HUES6 (cell line): Measurements from ENCODE around the gene KIF21B.

Source experiments
- H3K27ac ChIP-seq: 2 replicates; pipeline ENCODE4 v1.7.0; 2013; ENCODE audit warnings: low read depth, mild to moderate bottlenecking, low read length, inconsistent platforms
- H3K27me3 ChIP-seq: 2 replicates; pipeline ENCODE4 v1.6.1; 2013; ENCODE audit warnings: low read length; ENCODE audit not compliant: control insufficient read depth, insufficient read depth
- H3K36me3 ChIP-seq: 2 replicates; pipeline ENCODE4 v1.6.1; 2013; ENCODE audit warnings: low read length; ENCODE audit not compliant: control insufficient read depth, insufficient read depth
- H3K4me1 ChIP-seq: 2 replicates; pipeline ENCODE4 v1.6.1; 2013; ENCODE audit warnings: low read length; ENCODE audit not compliant: control insufficient read depth, insufficient read depth
- H3K4me3 ChIP-seq: 2 replicates; pipeline ENCODE4 v1.5.1; 2013; ENCODE audit warnings: low read depth, low read length
- H3K9ac ChIP-seq: one replicate; pipeline ENCODE4 v1.6.1; 2013; ENCODE audit warnings: mild to moderate bottlenecking, low read length
- H3K9me3 ChIP-seq: 2 replicates; pipeline ENCODE4 v1.6.1; 2013; ENCODE audit warnings: low read depth, low read length; ENCODE audit not compliant: control insufficient read depth, insufficient read depth

Gene KIF21B

GRCh38 chr1:201017828-201018163 lies 5.7 kb downstream of the KIF21B start:
- Histone ChIP-seq H3K27me3 (peaks cover 10% of the 10 kb centered on the region), H3K4me1 (peaks cover 79% of the 10 kb centered on the region), H3K9me3 (no peaks in the 10 kb centered on the region), H3K36me3 (no peaks in the 10 kb centered on the region), H3K9ac (no peak overlapping the region), H3K27ac (no peak overlapping the region), H3K4me3 (no peak overlapping the region)

GRCh38 chr1:201016943-201017827 lies 6.3 kb downstream of the KIF21B start:
- H3K9ac ChIP-seq: no peak overlapping the region

DNA sequence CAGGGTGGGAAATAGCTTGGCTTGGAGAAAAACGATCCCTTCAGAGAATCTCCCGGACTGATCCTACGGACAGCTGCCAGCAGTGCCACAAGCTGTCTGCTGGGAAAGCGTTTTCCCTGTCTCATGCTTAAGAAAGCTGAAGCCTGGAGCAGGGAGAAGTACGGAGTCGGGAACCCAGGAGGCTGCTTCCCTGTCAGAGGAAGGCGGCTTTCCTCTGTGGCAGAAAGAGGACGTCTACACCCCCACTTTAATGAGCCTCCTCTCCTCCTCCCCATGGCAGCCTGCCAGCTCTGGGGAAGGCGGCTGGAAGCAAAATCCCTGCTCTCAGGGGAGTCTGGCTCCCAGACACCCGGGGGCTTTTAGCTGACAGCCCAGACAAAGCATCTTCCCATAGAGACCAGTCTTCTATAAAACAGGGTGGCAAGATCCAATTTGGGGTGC lies 7.3 kb downstream of the KIF21B start:
- Histone ChIP-seq H3K27me3 (no peaks in the 10 kb centered on the region), H3K4me3 (no peak overlapping the region), H3K9ac (no peak overlapping the region), H3K36me3 (no peaks in the 10 kb centered on the region), H3K27ac (no peak overlapping the region), H3K9me3 (no peaks in the 10 kb centered on the region), H3K4me1 (peaks cover 64% of the 10 kb centered on the region)

More at GRCh38 chr1:201016943-201017827, 6.3 kb downstream of the KIF21B start:
- no peak overlapping the region for H3K4me3 ChIP-seq
- 0 out of 2 replicates have a peak overlapping the region, but pooled peaks have one; percentile 21 for H3K27ac ChIP-seq
- H3K27me3 ChIP-seq: peaks cover 4% of the 10 kb centered on the region
- no peaks in the 10 kb centered on the region for H3K9me3 ChIP-seq
- peaks cover 73% of the 10 kb centered on the region for H3K4me1 ChIP-seq
- H3K36me3 ChIP-seq: no peaks in the 10 kb centered on the region

GRCh38 chr1:201015551-201016091 lies 7.9 kb downstream of the KIF21B start:
- no peak overlapping the region for H3K27ac ChIP-seq
- H3K4me3 ChIP-seq: no peak overlapping the region
- H3K36me3 ChIP-seq: no peaks in the 10 kb centered on the region
- H3K9me3 ChIP-seq: no peaks in the 10 kb centered on the region
- H3K27me3 ChIP-seq: no peaks in the 10 kb centered on the region
- no peak overlapping the region for H3K9ac ChIP-seq
- peaks cover 59% of the 10 kb centered on the region for H3K4me1 ChIP-seq

GRCh38 chr1:201014816-201015200 lies 8.7 kb downstream of the KIF21B start:
- Histone ChIP-seq H3K9me3 (no peaks in the 10 kb centered on the region), H3K36me3 (no peaks in the 10 kb centered on the region), H3K4me3 (no peak overlapping the region), H3K9ac (no peak overlapping the region), H3K4me1 (peaks cover 59% of the 10 kb centered on the region), H3K27ac (no peak overlapping the region), H3K27me3 (no peaks in the 10 kb centered on the region)

DNA sequence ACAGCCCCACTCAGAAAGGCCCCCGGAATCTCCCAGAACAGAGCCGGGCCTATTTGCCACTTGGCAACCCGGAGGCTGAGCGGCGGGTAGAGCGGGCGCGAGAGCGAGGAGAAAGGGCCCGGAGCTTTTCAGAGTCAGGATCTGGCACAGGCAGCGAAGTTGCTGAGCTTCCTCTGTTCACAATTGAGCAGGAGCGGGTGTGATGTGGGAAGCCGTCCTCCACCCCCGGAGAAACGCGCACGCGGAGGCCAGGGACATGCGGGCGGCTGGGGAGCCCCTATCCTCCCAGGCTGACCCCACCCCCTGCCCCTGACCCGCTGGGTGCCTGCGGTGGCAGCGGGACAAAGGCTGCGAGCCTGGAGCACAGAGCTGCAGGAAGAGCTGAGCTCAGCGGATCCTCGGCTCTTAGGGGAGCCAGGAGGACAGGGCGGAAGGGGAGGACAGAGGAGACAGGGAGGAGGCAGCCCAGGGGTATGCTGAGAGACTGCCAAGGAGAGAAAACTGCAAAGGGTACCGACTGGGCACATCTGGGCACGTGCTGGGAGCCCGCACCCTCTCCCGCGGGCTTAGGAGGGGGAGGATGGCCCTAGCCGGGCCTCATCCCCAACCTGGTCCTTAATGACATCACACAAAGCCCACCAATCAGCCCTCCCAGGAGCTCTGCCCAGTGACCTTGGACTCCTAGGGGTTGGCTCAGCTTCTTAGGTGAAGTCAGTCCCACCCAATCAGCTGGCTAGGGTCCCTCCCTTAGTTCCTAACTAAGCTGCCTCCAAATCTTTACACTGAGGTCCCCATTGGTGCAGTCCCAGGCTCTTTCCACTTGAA lies 9.3 kb downstream of the KIF21B start:
- no peaks in the 10 kb centered on the region for H3K36me3 ChIP-seq
- H3K9ac ChIP-seq: no peak overlapping the region
- no peaks in the 10 kb centered on the region for H3K27me3 ChIP-seq
- H3K4me3 ChIP-seq: no peak overlapping the region
- peaks cover 54% of the 10 kb centered on the region for H3K4me1 ChIP-seq
- H3K27ac ChIP-seq: no peak overlapping the region
- H3K9me3 ChIP-seq: no peaks in the 10 kb centered on the region

GRCh38 chr1:201013031-201013485 lies 10.5 kb downstream of the KIF21B start:
- no peaks in the 10 kb centered on the region for H3K27me3 ChIP-seq
- H3K36me3 ChIP-seq: no peaks in the 10 kb centered on the region
- no peak overlapping the region for H3K27ac ChIP-seq
- H3K4me1 ChIP-seq: peaks cover 52% of the 10 kb centered on the region
- no peaks in the 10 kb centered on the region for H3K9me3 ChIP-seq
- H3K9ac ChIP-seq: no peak overlapping the region
- no peak overlapping the region for H3K4me3 ChIP-seq

DNA sequence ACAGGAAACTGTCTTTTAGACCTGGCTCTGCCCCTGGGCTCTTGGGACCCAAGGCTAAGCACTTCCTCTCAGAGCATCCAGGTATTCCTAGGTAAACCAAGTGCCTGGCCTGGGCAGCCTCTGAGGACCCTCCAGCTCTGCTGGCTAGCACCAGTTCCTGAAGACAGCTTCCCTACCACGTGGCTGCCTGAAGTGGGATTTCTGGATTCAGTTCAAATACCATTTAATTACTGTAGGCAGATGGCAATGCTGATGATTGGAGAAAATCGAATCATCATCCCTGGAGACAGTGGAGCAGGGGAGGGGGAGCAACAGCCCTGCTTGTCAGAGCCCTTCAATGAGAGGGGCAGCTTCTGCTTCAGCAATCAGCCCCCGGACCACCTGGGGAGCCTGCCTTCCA lies 11.9 kb downstream of the KIF21B start:
- Histone ChIP-seq H3K27me3 (no peaks in the 10 kb centered on the region), H3K36me3 (no peaks in the 10 kb centered on the region), H3K27ac (no peak overlapping the region), H3K4me3 (no peak overlapping the region), H3K9ac (no peak overlapping the region), H3K9me3 (no peaks in the 10 kb centered on the region), H3K4me1 (peaks cover 37% of the 10 kb centered on the region)

DNA sequence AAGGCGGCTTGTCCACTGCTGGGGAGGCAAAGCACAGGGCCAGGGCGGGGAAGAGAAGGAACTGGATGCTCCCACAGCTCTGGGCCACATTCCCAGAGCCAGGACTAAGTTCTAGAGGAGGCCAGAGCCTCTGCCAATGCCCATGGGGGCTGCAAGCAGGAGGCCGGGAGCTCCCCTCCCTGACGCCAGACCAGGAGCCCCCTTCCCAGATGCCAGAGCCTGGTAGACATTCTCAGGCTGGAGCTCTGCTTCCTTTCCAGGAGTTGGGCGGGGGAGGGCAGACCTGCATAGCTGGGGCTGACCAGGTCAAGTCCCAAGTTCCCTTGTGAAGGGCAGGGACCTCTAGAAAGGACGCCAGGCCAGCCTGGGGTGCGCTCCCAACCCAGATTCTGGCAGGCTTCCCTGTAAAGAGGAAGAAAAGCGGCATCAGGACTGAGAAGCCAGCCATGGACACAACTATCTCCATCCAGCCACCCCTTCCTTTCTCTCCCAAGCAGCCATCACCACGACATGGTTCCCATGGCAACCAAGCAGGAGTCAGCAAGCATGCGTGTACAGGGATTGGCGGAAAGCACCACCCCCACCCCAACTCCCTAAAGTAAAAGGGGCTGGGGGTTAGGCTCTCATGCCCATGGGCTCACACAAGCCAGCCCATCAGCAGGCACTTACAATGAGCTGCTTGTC lies 13.4 kb downstream of the KIF21B start:
- Histone ChIP-seq H3K9me3 (no peaks in the 10 kb centered on the region), H3K4me1 (peaks cover 23% of the 10 kb centered on the region), H3K27me3 (no peaks in the 10 kb centered on the region), H3K9ac (no peak overlapping the region), H3K27ac (no peak overlapping the region), H3K36me3 (no peaks in the 10 kb centered on the region), H3K4me3 (no peak overlapping the region)

DNA sequence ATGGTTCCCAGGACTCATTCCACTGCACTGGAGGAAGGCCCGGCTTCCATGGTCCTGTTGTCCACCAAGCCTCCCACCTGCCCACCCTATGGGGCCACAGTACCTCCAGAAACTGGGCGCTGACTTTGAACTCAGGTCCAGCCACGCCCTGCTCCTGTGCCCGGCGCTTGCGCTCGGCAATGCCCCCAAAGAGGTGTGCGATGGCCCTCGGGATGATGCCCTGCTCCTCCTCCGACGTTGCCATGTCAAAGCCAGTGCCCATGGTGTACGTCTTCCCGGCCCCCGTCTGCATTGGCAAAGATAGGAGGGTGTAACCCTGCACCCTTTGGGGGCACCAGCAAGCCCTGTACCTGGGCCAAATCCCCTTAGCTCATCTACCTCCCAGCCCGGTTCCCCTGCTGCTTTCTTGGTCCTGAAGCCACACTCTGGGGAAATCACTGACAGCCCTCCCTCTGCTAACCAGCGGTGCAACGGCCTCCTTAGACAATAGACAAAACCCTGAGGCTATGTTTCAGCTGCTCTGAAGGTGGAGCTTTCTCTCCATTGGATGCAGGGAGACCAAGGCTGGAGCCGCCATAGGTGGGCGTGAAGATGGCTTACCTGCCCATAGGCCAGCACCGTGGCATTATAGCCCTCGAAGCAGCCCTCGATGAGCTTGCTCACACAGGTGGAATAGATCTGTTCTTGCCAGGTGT lies 14.7 kb downstream of the KIF21B start:
- Histone ChIP-seq H3K9ac (no peak overlapping the region), H3K9me3 (no peaks in the 10 kb centered on the region), H3K27me3 (no peaks in the 10 kb centered on the region), H3K4me1 (peaks cover 12% of the 10 kb centered on the region), H3K36me3 (peaks cover 9% of the 10 kb centered on the region; the same call in 1 of the 2 replicates), H3K4me3 (no peak overlapping the region), H3K27ac (no peak overlapping the region)
